ENCODE data around the gene COQ8B.

- TF ChIP-seq CTCF (IDR thresholded peaks at IDR 0.05) (no peak), POLR2A (IDR thresholded peaks at IDR 0.05) (no peak)
These were observed 7.1 kb upstream of the COQ8B start for GRCh38 chr19:40723661-40724254.

All from lower leg skin (tissue), 3 donors.